ENCODE data around the gene MMP2. TPM values are rescaled to one million over a fixed set of nuclear protein-coding genes. Genes with fewer than 3 reads are reported as not detected.

Gene MMP2
- total RNA-seq, 2 donors from 2014 or later: not detected

DNA sequence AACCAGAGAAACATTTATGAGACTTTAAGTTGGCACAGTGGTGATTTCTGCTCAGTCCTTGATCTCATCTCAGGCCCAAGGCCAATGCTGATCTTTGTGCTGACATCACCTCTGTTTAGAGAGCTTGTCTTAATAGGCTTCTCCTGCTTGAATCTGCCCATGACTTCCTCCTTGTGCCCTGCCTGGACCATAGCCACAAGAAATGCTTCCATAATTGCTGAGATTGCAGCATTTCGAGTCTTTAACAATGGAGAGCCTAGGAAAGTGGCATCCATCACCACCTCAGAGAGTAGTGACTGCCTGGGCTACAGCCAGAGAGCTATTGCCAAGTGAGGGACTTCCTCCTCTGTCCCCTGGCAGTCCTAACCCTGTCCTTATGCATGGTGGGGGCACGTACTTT, 25.1 kb upstream of the MMP2 start:
- H3K4me3 Mint-ChIP-seq: no peak overlapping the region
- peaks cover 9% of the 10 kb centered on the region for H3K27me3 Mint-ChIP-seq
- H3K27ac Mint-ChIP-seq: no peak overlapping the region
- no peaks in the 10 kb centered on the region for H3K4me1 Mint-ChIP-seq
- ATAC-seq (no peak), DNase-seq (no peak)
- no peaks in the 10 kb centered on the region for H3K9me3 ChIP-seq (ENCODE audit: control insufficient read depth, low read length, poor library complexity, severe bottlenecking)
- H3K36me3 Mint-ChIP-seq (ENCODE audit: low read depth): peaks cover 3% of the 10 kb centered on the region

DNA sequence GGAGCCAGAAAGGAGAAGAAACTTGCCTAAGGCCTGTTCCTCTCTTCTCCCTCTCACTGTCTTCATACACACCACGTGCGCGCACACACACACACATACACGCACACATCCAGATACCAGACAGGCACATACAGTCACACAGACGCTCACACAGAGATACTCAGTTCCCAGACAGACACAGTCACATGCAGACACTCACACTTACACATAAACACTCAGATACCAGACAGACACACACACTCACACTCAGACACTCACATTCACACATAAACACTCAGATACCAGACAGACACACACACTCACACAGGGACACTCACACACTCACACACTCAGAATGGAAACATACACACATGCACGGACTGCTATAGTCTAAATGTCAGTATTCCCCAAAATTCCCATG, 24.1 kb upstream of the MMP2 start:
- Mint-ChIP-seq H3K27ac (no peak overlapping the region), H3K4me1 (no peaks in the 10 kb centered on the region), H3K27me3 (peaks cover 11% of the 10 kb centered on the region), H3K36me3 (ENCODE audit: low read depth) (peaks cover 3% of the 10 kb centered on the region), H3K4me3 (no peak overlapping the region)
- no peaks in the 10 kb centered on the region for H3K9me3 ChIP-seq (ENCODE audit: control insufficient read depth, low read length, poor library complexity, severe bottlenecking)
- DNase-seq (no peak), ATAC-seq (no peak)

DNA sequence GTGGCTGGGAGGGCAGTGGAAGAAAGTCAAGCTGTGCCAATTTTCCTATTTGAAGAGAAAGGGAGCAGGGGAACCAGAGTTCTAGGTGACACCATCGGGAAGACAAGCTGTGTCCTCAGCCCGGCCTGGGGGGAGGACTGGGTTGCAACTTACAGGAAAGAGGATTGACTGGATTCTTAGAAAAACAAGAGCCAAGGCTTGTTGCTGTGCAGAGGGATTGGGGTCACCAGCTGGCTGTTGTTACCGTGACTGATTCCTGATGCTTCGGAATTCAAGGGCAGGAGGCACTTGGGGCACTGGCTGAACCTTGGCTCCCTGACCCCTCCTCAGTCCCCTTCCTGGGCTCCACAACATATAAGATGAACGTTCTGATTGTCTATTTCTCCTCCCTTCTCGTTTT, 16.8 kb upstream of the MMP2 start:
- Mint-ChIP-seq H3K4me3 (no peak overlapping the region), H3K27ac (no peak overlapping the region), H3K4me1 (peaks cover 2% of the 10 kb centered on the region), H3K27me3 (peaks cover 25% of the 10 kb centered on the region), H3K36me3 (ENCODE audit: low read depth) (peaks cover 3% of the 10 kb centered on the region)
- no peak for ATAC-seq
- no peak for DNase-seq
- H3K9me3 ChIP-seq (ENCODE audit: control insufficient read depth, low read length, poor library complexity, severe bottlenecking): no peaks in the 10 kb centered on the region

DNA sequence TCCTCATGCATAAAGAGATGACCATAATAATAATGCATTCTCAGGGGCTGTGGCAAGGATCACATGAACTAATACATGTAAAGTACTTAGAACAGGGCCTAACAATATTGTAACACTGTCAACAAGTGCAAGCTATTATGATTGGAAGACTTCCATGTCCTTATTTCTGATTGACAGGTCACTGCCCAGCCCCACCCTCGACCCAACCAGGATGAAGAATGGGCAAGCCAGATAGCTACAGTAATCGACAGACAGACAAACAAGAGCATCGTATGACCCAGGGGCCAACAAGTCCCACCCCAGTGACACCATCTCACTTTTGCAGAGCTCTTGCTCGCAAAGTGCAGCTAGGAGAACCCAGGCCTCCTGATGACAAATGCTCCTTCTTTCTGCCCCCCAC, 14.6 kb upstream of the MMP2 start:
- Mint-ChIP-seq H3K36me3 (ENCODE audit: low read depth) (no peaks in the 10 kb centered on the region), H3K27ac (no peak overlapping the region), H3K27me3 (peaks cover 19% of the 10 kb centered on the region), H3K4me3 (no peak overlapping the region), H3K4me1 (peaks cover 2% of the 10 kb centered on the region)
- no peaks in the 10 kb centered on the region for H3K9me3 ChIP-seq (ENCODE audit: control insufficient read depth, low read length, poor library complexity, severe bottlenecking)
- DNase-seq (no peak), ATAC-seq (no peak)

DNA sequence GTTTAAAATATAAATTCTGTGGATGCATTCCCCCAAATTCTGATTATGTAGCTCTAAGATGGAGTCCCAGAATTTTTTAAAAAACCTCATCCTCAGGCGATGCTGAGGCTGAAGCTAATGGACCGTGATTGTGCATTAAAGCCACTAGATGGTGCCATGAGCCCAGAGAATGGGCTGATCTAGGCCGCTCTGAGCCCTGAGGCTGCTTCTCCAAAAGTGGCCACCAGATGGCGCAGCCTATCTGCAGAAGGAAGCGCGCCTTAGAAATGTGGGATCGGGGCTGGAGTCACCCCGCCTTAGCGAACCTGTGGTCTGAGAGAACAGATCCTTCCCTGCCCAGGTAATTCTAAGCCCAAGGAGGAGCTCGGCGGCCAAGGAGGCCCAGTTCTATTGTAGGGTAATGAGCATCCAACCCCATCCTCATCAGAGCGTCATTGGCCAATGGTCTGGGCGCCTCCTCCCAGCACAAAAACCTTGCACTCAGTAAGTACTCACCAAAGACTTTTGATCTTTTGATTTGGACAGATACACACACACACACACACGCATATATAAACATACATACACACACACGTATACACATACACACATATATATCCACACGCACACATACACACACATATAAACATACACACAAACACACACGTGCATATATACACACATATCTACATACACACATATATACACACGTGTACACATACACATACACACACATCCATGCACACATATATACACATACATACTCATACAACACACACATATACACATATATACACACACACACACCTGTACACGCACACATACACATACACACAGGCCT, 13.7 kb upstream of the MMP2 start:
- DNase-seq (peak; percentile 65 to 82 (median 66)), ATAC-seq (peak; percentile 98)
- H3K4me3 Mint-ChIP-seq: no peak overlapping the region

DNA sequence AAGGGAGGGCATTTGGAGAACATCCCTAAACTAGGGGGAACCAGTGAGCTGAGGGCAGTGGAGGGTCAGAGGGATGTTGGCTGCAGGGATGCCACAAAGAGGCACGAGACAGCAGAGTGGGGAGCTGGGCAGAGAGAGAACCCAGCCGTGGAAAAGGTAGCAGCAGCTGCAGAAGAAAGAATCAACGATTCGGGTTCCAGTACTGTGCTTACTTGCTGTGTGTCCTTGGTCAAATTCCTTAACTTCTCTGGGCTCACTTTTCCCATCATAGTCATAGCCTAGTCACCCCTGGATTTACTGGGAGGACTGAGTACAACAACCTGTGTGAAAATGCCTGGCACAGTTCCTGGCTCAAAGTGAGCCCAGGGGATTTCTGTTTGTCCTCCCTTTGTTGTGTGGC, 12.8 kb upstream of the MMP2 start:
- Mint-ChIP-seq H3K27me3 (peaks cover 17% of the 10 kb centered on the region), H3K4me3 (no peak overlapping the region), H3K27ac (no peak overlapping the region), H3K4me1 (peaks cover 2% of the 10 kb centered on the region), H3K36me3 (ENCODE audit: low read depth) (no peaks in the 10 kb centered on the region)
- DNase-seq (no peak), ATAC-seq (no peak)
- no peaks in the 10 kb centered on the region for H3K9me3 ChIP-seq (ENCODE audit: control insufficient read depth, low read length, poor library complexity, severe bottlenecking)

More for the DNA sequence above, 13.7 kb upstream of the MMP2 start:
- H3K36me3 Mint-ChIP-seq (ENCODE audit: low read depth): no peaks in the 10 kb centered on the region
- H3K4me1 Mint-ChIP-seq: peaks cover 2% of the 10 kb centered on the region
- H3K27me3 Mint-ChIP-seq: peaks cover 17% of the 10 kb centered on the region
- H3K27ac Mint-ChIP-seq: no peak overlapping the region
- no peaks in the 10 kb centered on the region for H3K9me3 ChIP-seq (ENCODE audit: control insufficient read depth, low read length, poor library complexity, severe bottlenecking)

DNA sequence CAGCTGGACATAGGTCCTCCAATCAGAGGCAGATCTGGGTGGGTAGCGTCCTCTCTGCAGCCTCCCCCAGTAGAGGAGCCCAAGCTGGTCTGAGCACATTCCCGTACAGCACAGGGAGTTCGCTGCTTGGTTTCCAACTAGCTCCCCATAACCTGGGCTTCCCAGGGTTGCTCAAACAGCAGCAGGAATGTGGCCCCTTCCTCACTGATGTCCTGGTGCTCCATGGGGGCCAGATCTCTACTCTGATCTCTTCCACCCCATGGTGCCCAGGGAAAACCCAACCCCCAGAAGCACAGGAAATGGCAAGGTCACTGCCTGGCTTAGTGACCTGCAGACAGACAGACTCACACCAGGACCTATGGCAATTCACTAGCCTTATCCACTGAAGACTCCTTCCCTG, 11.1 kb upstream of the MMP2 start:
- H3K4me3 Mint-ChIP-seq: no peak overlapping the region
- H3K4me1 Mint-ChIP-seq: peaks cover 2% of the 10 kb centered on the region
- H3K27me3 Mint-ChIP-seq: peaks cover 13% of the 10 kb centered on the region
- H3K36me3 Mint-ChIP-seq (ENCODE audit: low read depth): no peaks in the 10 kb centered on the region
- no peak for ATAC-seq
- H3K9me3 ChIP-seq (ENCODE audit: control insufficient read depth, low read length, poor library complexity, severe bottlenecking): no peaks in the 10 kb centered on the region
- H3K27ac Mint-ChIP-seq: no peak overlapping the region
- no peak for DNase-seq

DNA sequence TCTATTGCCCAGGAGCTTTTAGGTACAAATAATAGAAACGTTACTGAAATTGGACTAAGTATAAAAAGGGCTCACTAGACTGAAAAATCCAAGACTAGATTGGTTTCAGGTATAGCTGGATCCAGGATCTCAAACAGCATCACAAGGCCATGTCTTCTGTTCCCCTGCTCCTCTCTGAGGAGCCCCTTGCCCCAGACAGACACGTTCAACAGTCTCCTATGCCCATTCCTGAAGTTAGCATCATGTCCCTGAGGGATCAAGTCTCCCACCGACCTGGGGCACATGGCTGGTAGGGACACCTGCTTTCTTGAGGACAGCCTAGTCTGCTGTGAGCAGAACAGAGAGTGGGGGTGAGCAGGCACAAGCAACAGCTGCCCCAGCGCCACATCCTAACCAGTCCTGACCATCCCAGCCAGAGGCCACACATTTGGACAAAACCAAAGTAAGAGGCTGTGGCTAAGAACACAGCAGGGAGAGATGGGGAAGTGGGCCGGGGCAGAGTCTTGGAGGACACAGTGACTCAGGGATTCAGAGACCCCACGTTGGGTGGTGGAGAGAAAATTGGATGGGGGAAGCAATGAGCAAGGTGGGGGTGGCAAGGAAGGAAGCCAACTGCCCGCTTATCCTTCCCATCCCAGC, 10.5 kb upstream of the MMP2 start:
- Mint-ChIP-seq H3K4me1 (peaks cover 2% of the 10 kb centered on the region), H3K27ac (no peak overlapping the region), H3K36me3 (ENCODE audit: low read depth) (no peaks in the 10 kb centered on the region), H3K4me3 (no peak overlapping the region), H3K27me3 (peaks cover 13% of the 10 kb centered on the region)
- DNase-seq (no peak), ATAC-seq (no peak)
- no peaks in the 10 kb centered on the region for H3K9me3 ChIP-seq (ENCODE audit: control insufficient read depth, low read length, poor library complexity, severe bottlenecking)

DNA sequence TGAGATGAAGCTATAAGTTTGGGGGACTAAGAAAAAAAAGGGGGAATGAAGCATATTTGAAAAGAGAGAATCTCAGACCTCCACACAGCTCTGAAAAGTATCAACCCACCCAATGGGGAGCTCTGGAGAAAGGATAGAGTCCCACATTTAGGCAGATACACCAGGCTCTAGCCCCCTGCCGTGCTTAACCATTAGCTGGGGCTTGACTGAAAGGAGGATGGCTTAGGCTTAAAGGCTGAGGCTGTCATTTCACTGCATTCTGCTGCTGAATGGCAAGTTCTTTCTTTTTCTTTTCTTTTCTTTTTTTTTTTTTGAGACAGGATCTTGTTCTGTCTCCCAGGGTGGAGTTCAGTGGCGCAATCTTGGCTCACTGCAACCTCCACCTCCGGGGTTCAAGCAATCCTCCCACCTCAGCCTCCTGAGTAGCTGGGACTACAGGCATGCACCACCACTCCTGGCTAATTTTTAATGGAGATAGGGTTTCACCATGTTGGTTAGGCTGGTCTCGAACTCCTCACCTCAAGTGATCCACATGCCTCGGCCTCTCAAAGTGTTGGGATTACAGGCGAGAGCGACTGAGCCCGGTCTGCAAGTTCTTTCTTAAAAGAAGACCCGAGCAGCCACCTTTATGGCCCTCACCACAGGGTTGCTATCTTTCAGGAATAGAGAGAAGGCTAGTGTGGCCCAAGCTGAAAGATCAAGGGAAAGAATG, 9.0 kb upstream of the MMP2 start:
- DNase-seq (no peak), ATAC-seq (no peak)
- H3K27ac Mint-ChIP-seq: no peak overlapping the region
- no peak overlapping the region for H3K4me3 Mint-ChIP-seq
- no peaks in the 10 kb centered on the region for H3K9me3 ChIP-seq (ENCODE audit: control insufficient read depth, low read length, poor library complexity, severe bottlenecking)
- H3K27me3 Mint-ChIP-seq: peaks cover 11% of the 10 kb centered on the region
- H3K36me3 Mint-ChIP-seq (ENCODE audit: low read depth): no peaks in the 10 kb centered on the region
- peaks cover 2% of the 10 kb centered on the region for H3K4me1 Mint-ChIP-seq

DNA sequence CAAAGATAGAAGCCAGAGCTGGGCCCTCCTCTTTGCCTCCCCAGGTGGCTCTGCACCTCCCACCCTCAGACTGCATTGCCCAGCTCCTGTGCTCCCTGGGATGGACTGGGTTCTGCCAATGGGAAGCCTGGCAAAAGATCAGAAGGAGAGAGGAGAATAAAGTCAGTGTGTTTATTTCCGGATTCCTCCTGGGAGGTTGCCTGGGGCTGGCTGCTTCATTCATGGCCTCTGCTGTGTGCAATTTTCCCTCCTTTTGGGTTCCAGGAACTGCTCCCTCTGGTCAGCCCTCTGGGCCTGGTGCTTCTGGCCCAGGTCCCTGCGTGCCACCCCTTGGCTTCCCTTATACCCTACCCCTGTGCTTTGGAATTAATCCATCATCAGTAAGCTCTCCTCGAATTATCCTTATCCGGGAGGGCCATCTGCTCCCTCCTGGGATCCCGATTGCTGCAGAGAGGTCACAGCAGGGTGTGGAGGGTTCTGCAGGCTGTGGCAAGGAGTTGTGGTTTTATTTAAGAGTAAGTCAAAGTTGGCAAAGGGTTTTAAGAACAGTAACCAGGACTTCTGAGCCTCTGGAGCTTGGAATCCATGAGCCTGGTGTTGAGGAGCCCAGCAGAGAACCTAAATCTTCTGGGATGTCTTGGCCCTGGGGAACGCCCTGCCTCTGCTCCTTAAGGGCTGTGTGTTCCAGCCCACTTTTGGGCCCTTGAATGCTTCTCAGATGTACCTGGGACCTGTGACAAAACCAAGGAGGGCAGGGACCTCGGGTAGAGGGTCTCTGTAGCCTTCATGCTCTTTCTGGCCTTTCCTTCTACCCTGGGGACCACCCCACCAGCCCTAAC, 8.2 kb upstream of the MMP2 start:
- Mint-ChIP-seq H3K27ac (no peak overlapping the region), H3K4me3 (no peak overlapping the region), H3K27me3 (peaks cover 14% of the 10 kb centered on the region), H3K4me1 (no peaks in the 10 kb centered on the region), H3K36me3 (ENCODE audit: low read depth) (no peaks in the 10 kb centered on the region)
- H3K9me3 ChIP-seq (ENCODE audit: control insufficient read depth, low read length, poor library complexity, severe bottlenecking): no peaks in the 10 kb centered on the region
- DNase-seq: no peak
- no peak for ATAC-seq

DNA sequence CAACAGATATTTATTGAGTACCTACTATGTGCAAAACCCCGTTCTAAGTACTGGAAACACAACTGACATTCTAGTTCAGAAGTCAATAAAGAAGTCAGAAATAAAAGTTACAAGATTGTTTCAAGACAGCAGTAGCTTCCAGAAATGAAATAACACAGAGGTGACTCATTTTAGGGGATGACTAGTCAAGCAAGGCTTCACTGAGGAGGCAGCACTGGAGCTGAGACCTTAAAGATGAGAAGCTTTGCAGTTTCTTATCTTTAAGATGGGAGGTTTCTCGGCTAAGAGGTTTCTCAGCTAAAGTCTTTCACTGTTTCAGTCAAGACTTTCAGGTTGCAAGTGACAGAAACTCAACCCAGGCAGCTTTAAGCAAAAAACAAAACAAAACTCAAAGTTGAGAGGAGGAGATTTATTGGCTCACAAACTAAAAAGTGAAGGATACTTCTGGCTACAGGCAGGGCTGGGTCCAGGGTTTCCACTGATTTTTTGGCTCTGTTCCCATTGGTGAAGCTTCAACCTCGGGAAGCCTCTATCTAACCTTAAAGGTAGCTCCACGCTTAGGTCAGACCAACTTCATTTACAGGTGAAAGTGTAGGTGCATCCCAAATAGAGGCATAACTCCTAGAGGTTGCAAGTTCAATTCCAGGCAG, 7.4 kb upstream of the MMP2 start:
- H3K27me3 Mint-ChIP-seq: peaks cover 22% of the 10 kb centered on the region
- DNase-seq: no peak
- no peak overlapping the region for H3K27ac Mint-ChIP-seq
- H3K4me3 Mint-ChIP-seq: no peak overlapping the region
- no peak for ATAC-seq
- H3K9me3 ChIP-seq (ENCODE audit: control insufficient read depth, low read length, poor library complexity, severe bottlenecking): no peaks in the 10 kb centered on the region
- H3K36me3 Mint-ChIP-seq (ENCODE audit: low read depth): no peaks in the 10 kb centered on the region
- H3K4me1 Mint-ChIP-seq: no peaks in the 10 kb centered on the region

DNA sequence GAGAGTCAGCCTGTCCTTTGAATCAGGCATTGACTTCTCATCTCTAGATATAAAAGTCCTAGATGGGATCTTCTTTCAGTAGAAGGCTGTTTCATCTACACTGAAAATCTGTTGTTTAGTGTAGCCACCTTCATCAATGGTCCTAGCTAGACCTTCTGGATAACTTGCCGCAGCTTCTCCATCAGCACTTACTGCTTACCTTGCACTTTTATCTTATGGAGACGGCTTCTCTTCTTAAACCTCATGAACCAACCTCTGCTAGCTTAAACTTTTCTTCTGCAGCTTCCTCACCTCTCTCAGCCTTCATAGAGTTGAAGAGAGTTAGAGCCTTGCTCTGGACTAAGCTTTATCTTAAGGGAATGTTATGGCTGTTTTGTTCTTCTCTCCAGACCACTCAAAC, 5.4 kb upstream of the MMP2 start:
- H3K9me3 ChIP-seq (ENCODE audit: control insufficient read depth, low read length, poor library complexity, severe bottlenecking): no peaks in the 10 kb centered on the region
- Mint-ChIP-seq H3K27me3 (peaks cover 40% of the 10 kb centered on the region), H3K27ac (no peak overlapping the region), H3K4me3 (no peak overlapping the region), H3K4me1 (no peaks in the 10 kb centered on the region), H3K36me3 (ENCODE audit: low read depth) (peaks cover 2% of the 10 kb centered on the region)
- ATAC-seq (no peak), DNase-seq (no peak)
